ENCODE results near the gene MTA3.

Gene MTA3

GRCh38 chr2:42659609-42660008, 91.2 kb downstream of the MTA3 start:
- no peak overlapping the region for H3K4me3 ChIP-seq (ENCODE audit: low read depth, low read length)
- H3K9me3 ChIP-seq (ENCODE audit: severe bottlenecking): no peaks in the 10 kb centered on the region
- H3K36me3 ChIP-seq: peaks cover 18% of the 10 kb centered on the region
- no peaks in the 10 kb centered on the region for H3K27me3 ChIP-seq (ENCODE audit: insufficient read depth, low read depth, severe bottlenecking)
- no peak for DNase-seq
- H3K27ac ChIP-seq: no peak overlapping the region
- TF ChIP-seq CTCF (IDR thresholded peaks at IDR 0.05; ENCODE audit: low read depth, low read length): no peak

- Histone ChIP-seq H3K27ac (no peak overlapping the region), H3K9me3 (ENCODE audit: severe bottlenecking) (no peaks in the 10 kb centered on the region), H3K4me3 (ENCODE audit: low read depth, low read length) (no peak overlapping the region), H3K36me3 (peaks cover 17% of the 10 kb centered on the region), H3K27me3 (ENCODE audit: insufficient read depth, low read depth, severe bottlenecking) (no peaks in the 10 kb centered on the region)
- peak; percentile 79 for DNase-seq
- TF ChIP-seq CTCF (IDR thresholded peaks at IDR 0.05; ENCODE audit: low read depth, low read length): peak; percentile 99
Observed at GRCh38 chr2:42663106-42663780, 94.8 kb downstream of the MTA3 start.

- no peak overlapping the region for H3K4me3 ChIP-seq (ENCODE audit: low read depth, low read length)
- TF ChIP-seq CTCF (IDR thresholded peaks at IDR 0.05; ENCODE audit: low read depth, low read length): no peak
- no peak for DNase-seq
- no peaks in the 10 kb centered on the region for H3K27me3 ChIP-seq (ENCODE audit: insufficient read depth, low read depth, severe bottlenecking)
- no peaks in the 10 kb centered on the region for H3K9me3 ChIP-seq (ENCODE audit: severe bottlenecking)
- no peak overlapping the region for H3K27ac ChIP-seq
- H3K36me3 ChIP-seq: peaks cover 17% of the 10 kb centered on the region
Observed at GRCh38 chr2:42663828-42664227, 95.4 kb downstream of the MTA3 start.

- Histone ChIP-seq H3K36me3 (peaks cover 3% of the 10 kb centered on the region), H3K4me3 (ENCODE audit: low read depth, low read length) (no peak overlapping the region), H3K9me3 (ENCODE audit: severe bottlenecking) (no peaks in the 10 kb centered on the region), H3K27me3 (ENCODE audit: insufficient read depth, low read depth, severe bottlenecking) (no peaks in the 10 kb centered on the region), H3K27ac (no peak overlapping the region)
- TF ChIP-seq CTCF (IDR thresholded peaks at IDR 0.05; ENCODE audit: low read depth, low read length): no peak
- DNase-seq: no peak
Observed at GRCh38 chr2:42673989-42674579, 105.7 kb downstream of the MTA3 start.

- Histone ChIP-seq H3K36me3 (peaks cover 3% of the 10 kb centered on the region), H3K27ac (no peak overlapping the region), H3K4me3 (ENCODE audit: low read depth, low read length) (no peak overlapping the region), H3K27me3 (ENCODE audit: insufficient read depth, low read depth, severe bottlenecking) (no peaks in the 10 kb centered on the region), H3K9me3 (ENCODE audit: severe bottlenecking) (no peaks in the 10 kb centered on the region)
- no peak for TF ChIP-seq CTCF (IDR thresholded peaks at IDR 0.05; ENCODE audit: low read depth, low read length)
- no peak for DNase-seq
Observed at GRCh38 chr2:42675815-42676214, 107.4 kb downstream of the MTA3 start.

All from WERI-Rb-1 (cell line).